ENCODE results near the gene NRCAM.

The NRCAM gene

GRCh38 chr7:108436906-108437305 is 19.3 kb downstream of the NRCAM start:
- H3K27ac ChIP-seq: no peak overlapping the region
- TF ChIP-seq CTCF (conservative IDR thresholded peaks at IDR 0.05) (no peak), ZFX (IDR thresholded peaks at IDR 0.05) (no peak)

- H3K27ac ChIP-seq: no peak overlapping the region
- no peak for TF ChIP-seq ZFX (IDR thresholded peaks at IDR 0.05)
- no peak for TF ChIP-seq CTCF (conservative IDR thresholded peaks at IDR 0.05)
These were observed 22.2 kb downstream of the NRCAM start for GRCh38 chr7:108434010-108434409.

GRCh38 chr7:108431099-108431498 is 25.1 kb downstream of the NRCAM start:
- TF ChIP-seq ZFX (IDR thresholded peaks at IDR 0.05): no peak
- no peak for TF ChIP-seq CTCF (conservative IDR thresholded peaks at IDR 0.05)
- H3K27ac ChIP-seq: no peak overlapping the region

GRCh38 chr7:108430664-108431063 is 25.6 kb downstream of the NRCAM start:
- TF ChIP-seq CTCF (conservative IDR thresholded peaks at IDR 0.05) (no peak), ZFX (IDR thresholded peaks at IDR 0.05) (no peak)
- H3K27ac ChIP-seq: no peak overlapping the region

- H3K27ac ChIP-seq: no peak overlapping the region
- TF ChIP-seq CTCF (conservative IDR thresholded peaks at IDR 0.05) (no peak), ZFX (IDR thresholded peaks at IDR 0.05) (no peak)
These were observed 28.5 kb downstream of the NRCAM start for GRCh38 chr7:108427766-108428165.

GRCh38 chr7:108425714-108426275 is 30.4 kb downstream of the NRCAM start:
- no peak for TF ChIP-seq ZFX (IDR thresholded peaks at IDR 0.05)
- no peak for TF ChIP-seq CTCF (conservative IDR thresholded peaks at IDR 0.05)
- H3K27ac ChIP-seq: no peak overlapping the region

GRCh38 chr7:108424013-108424412 is 32.2 kb downstream of the NRCAM start:
- H3K27ac ChIP-seq: no peak overlapping the region
- no peak for TF ChIP-seq CTCF (conservative IDR thresholded peaks at IDR 0.05)
- no peak for TF ChIP-seq ZFX (IDR thresholded peaks at IDR 0.05)

Measured in C4-2B (cell line).